ENCODE measurements around the gene SLC5A5. TPM values are rescaled to one million over a fixed set of nuclear protein-coding genes. Genes with fewer than 3 reads are reported as not detected.

Gene SLC5A5
- total RNA-seq, 2 donors from 2014 or later = 1.2 TPM; not detected in 1

Small RNA genes within 50 kb of the gene (small RNA-seq; reads per million reads assigned to genes)
- 0 reads per million in 2 donors for gene SNORA68

Other genes starting within 250 kb of the SLC5A5 start
- gene UNC13A, start 183.6 kb upstream of the SLC5A5 start, total RNA-seq = 1 to 10 TPM in 1 of 2 donors, under 1 TPM in 1; 0.14 to 2.4 TPM
- 10 to 100 TPM; 34.9 to 61.1 TPM for gene MAP1S, start 152.5 kb upstream of the SLC5A5 start, total RNA-seq
- gene FCHO1, start 120.5 kb upstream of the SLC5A5 start, total RNA-seq = 10 to 100 TPM in 1 of 2 donors, 1 to 10 TPM in 1; 1.3 to 10.7 TPM
- 10 to 100 TPM in 1 of 2 donors, 1 to 10 TPM in 1; 5.2 to 11.9 TPM for gene B3GNT3, start 76.8 kb upstream of the SLC5A5 start, total RNA-seq
- gene INSL3, start 50.4 kb upstream of the SLC5A5 start, total RNA-seq = 100 to 1,000 TPM in 1 of 2 donors, not detected in 1; 117 TPM
- gene JAK3, start 24.0 kb upstream of the SLC5A5 start, total RNA-seq = 10 to 100 TPM in 1 of 2 donors, 1 to 10 TPM in 1; 1.5 to 10.1 TPM
- 1,000 to 10,000 TPM; 1,351 to 1,892 TPM for gene RPL18A, start 12.0 kb upstream of the SLC5A5 start, total RNA-seq
- 10 to 100 TPM; 48.7 to 52.2 TPM for gene CCDC124, start 61.1 kb downstream of the SLC5A5 start, total RNA-seq
- 1 to 10 TPM in 1 of 2 donors, under 1 TPM in 1; 0.36 to 5.6 TPM for gene KCNN1, start 95.2 kb downstream of the SLC5A5 start, total RNA-seq
- gene ARRDC2, start 136.2 kb downstream of the SLC5A5 start, total RNA-seq = 10 to 100 TPM; 57.1 to 75.9 TPM
- gene IL12RB1, start 215.0 kb downstream of the SLC5A5 start, total RNA-seq = under 1 TPM; 0.62 to 0.73 TPM
- gene MAST3, start 225.8 kb downstream of the SLC5A5 start, total RNA-seq = 10 to 100 TPM in 1 of 2 donors, 1 to 10 TPM in 1; 6.1 to 10.8 TPM

Measured in prostate gland (tissue), 2 donors.